CD4-positive, alpha-beta T cell treated with Interleukin-6 for 4 hours (primary cell): ENCODE results near the gene HNF4A.

ENCODE experiments used
- DNase-seq: peaks from one replicate; pipeline ENCODE4 v3.0.0-alpha.2; 2020; ENCODE audit warnings: mixed read lengths

Gene HNF4A

GRCh38 chr20:44407402-44408184, 52.1 kb downstream of the HNF4A start:
- no peak for DNase-seq

- no peak for DNase-seq
These were observed 53.7 kb downstream of the HNF4A start for GRCh38 chr20:44409132-44409600.

- no peak for DNase-seq
These were observed 55.1 kb downstream of the HNF4A start for GRCh38 chr20:44410583-44411019.

- no peak for DNase-seq
These were observed 55.7 kb downstream of the HNF4A start for GRCh38 chr20:44411020-44411756.

- DNase-seq: no peak
These were observed 56.4 kb downstream of the HNF4A start for GRCh38 chr20:44411757-44412401.

GRCh38 chr20:44412402-44413144, 57.1 kb downstream of the HNF4A start:
- no peak for DNase-seq

- no peak for DNase-seq
These were observed 58.3 kb downstream of the HNF4A start for GRCh38 chr20:44413575-44414345.

GRCh38 chr20:44414346-44414714, 58.8 kb downstream of the HNF4A start:
- no peak for DNase-seq

- DNase-seq: no peak
These were observed 59.3 kb downstream of the HNF4A start for GRCh38 chr20:44414808-44415207.

GRCh38 chr20:44415833-44416715, 60.6 kb downstream of the HNF4A start:
- DNase-seq: no peak

GRCh38 chr20:44418069-44418905, 62.8 kb downstream of the HNF4A start:
- DNase-seq: no peak

GRCh38 chr20:44419131-44419844, 63.8 kb downstream of the HNF4A start:
- no peak for DNase-seq

- DNase-seq: no peak
These were observed 65.0 kb downstream of the HNF4A start for GRCh38 chr20:44420497-44420896.

- no peak for DNase-seq
These were observed 66.6 kb downstream of the HNF4A start for GRCh38 chr20:44422083-44422482.

GRCh38 chr20:44423480-44423879, 68.0 kb downstream of the HNF4A start:
- no peak for DNase-seq

- no peak for DNase-seq
These were observed 68.6 kb downstream of the HNF4A start for GRCh38 chr20:44424039-44424495.

- DNase-seq: no peak
These were observed 70.4 kb downstream of the HNF4A start for GRCh38 chr20:44425923-44426322.

GRCh38 chr20:44426879-44427790, 71.6 kb downstream of the HNF4A start:
- DNase-seq: no peak
